Measurements from ENCODE around the gene ZNF91.

The ZNF91 gene

GRCh38 chr19:23311551-23311950, 83.7 kb downstream of the ZNF91 start:
- WGBS, result 36% methylated on average over 1 of the region's 3 CpGs
- no peak for DNase-seq
- Histone ChIP-seq H3K4me2 (ENCODE audit: low read length, poor library complexity, severe bottlenecking) (no peak overlapping the region), H3K23ac (ENCODE audit: low read length in 2 of 2) (no peak overlapping the region), H3K9ac (ENCODE audit: low read length) (no peak overlapping the region), H2BK12ac (ENCODE audit: low read length in 2 of 2) (no peak overlapping the region), H2BK5ac (ENCODE audit: low read depth, low read length, poor library complexity, severe bottlenecking) (no peak overlapping the region), H3K4me1 (ENCODE audit: control insufficient read depth, insufficient read depth, low read depth, low read length) (no peaks in the 10 kb centered on the region), H3K27me3 (ENCODE audit: control insufficient read depth in 1 of 2, insufficient read depth in 1 of 2, low read length in 2 of 2) (no peaks in the 10 kb centered on the region), H3K14ac (ENCODE audit: low read length in 2 of 2) (no peak overlapping the region), H2BK15ac (ENCODE audit: low read depth, poor library complexity, severe bottlenecking) (no peak overlapping the region), H3K4ac (ENCODE audit: low read depth in 1 of 2, low read length in 2 of 2) (no peak overlapping the region), H3K27ac (ENCODE audit: low read length, poor library complexity, severe bottlenecking) (no peak overlapping the region), H4K8ac (ENCODE audit: low read length) (no peak overlapping the region), H2BK120ac (ENCODE audit: low read depth, low read length) (no peak overlapping the region), H3K18ac (ENCODE audit: low read depth in 1 of 2, low read length in 2 of 2) (no peak overlapping the region), H4K91ac (ENCODE audit: low read length) (no peak overlapping the region), H2AK5ac (ENCODE audit: low read length, severe bottlenecking) (no peak overlapping the region), H2AFZ (ENCODE audit: low read depth, low read length) (no peak overlapping the region), H3K79me1 (replicated peaks; ENCODE audit: low read length, poor library complexity, severe bottlenecking) (no peaks in the 10 kb centered on the region), H3K4me3 (ENCODE audit: insufficient read depth in 1 of 2, low read depth in 1 of 2, low read length in 2 of 2) (no peak overlapping the region), H3K9me3 (ENCODE audit: control insufficient read depth, low read length) (peaks cover 64% of the 10 kb centered on the region), H3K36me3 (ENCODE audit: control insufficient read depth in 1 of 2, insufficient read depth in 2 of 2, low read depth in 1 of 2, low read length in 2 of 2) (no peaks in the 10 kb centered on the region)

GRCh38 chr19:23310729-23311211, 84.5 kb downstream of the ZNF91 start:
- no peak overlapping the region for H2BK5ac ChIP-seq (ENCODE audit: low read depth, low read length, poor library complexity, severe bottlenecking)
- H2AFZ ChIP-seq (ENCODE audit: low read depth, low read length), result no peak overlapping the region
- H3K4me3 ChIP-seq (ENCODE audit: insufficient read depth in 1 of 2, low read depth in 1 of 2, low read length in 2 of 2), result peak overlapping the region; percentile 17 to 32
- no peak overlapping the region for H3K4ac ChIP-seq (ENCODE audit: low read depth in 1 of 2, low read length in 2 of 2)
- no peak overlapping the region for H3K9ac ChIP-seq (ENCODE audit: low read length)
- H3K36me3 ChIP-seq (ENCODE audit: control insufficient read depth in 1 of 2, insufficient read depth in 2 of 2, low read depth in 1 of 2, low read length in 2 of 2), result no peaks in the 10 kb centered on the region
- H3K27me3 ChIP-seq (ENCODE audit: control insufficient read depth in 1 of 2, insufficient read depth in 1 of 2, low read length in 2 of 2), result no peaks in the 10 kb centered on the region
- no peak overlapping the region for H4K8ac ChIP-seq (ENCODE audit: low read length)
- 83% methylated on average over 2 of the region's 2 CpGs for WGBS
- no peaks in the 10 kb centered on the region for H3K79me1 ChIP-seq (replicated peaks; ENCODE audit: low read length, poor library complexity, severe bottlenecking)
- no peak overlapping the region for H4K91ac ChIP-seq (ENCODE audit: low read length)
- no peak overlapping the region for H3K23ac ChIP-seq (ENCODE audit: low read length in 2 of 2)
- no peak overlapping the region for H2BK12ac ChIP-seq (ENCODE audit: low read length in 2 of 2)
- no peak overlapping the region for H3K27ac ChIP-seq (ENCODE audit: low read length, poor library complexity, severe bottlenecking)
- DNase-seq, result no peak
- H3K18ac ChIP-seq (ENCODE audit: low read depth in 1 of 2, low read length in 2 of 2), result no peak overlapping the region
- no peaks in the 10 kb centered on the region for H3K4me1 ChIP-seq (ENCODE audit: control insufficient read depth, insufficient read depth, low read depth, low read length)
- peaks cover 65% of the 10 kb centered on the region for H3K9me3 ChIP-seq (ENCODE audit: control insufficient read depth, low read length)
- H2BK120ac ChIP-seq (ENCODE audit: low read depth, low read length), result no peak overlapping the region
- no peak overlapping the region for H3K14ac ChIP-seq (ENCODE audit: low read length in 2 of 2)
- no peak overlapping the region for H2AK5ac ChIP-seq (ENCODE audit: low read length, severe bottlenecking)
- no peak overlapping the region for H2BK15ac ChIP-seq (ENCODE audit: low read depth, poor library complexity, severe bottlenecking)
- no peak overlapping the region for H3K4me2 ChIP-seq (ENCODE audit: low read length, poor library complexity, severe bottlenecking)

- Histone ChIP-seq H2AK5ac (ENCODE audit: low read length, severe bottlenecking) (no peak overlapping the region), H3K4me2 (ENCODE audit: low read length, poor library complexity, severe bottlenecking) (no peak overlapping the region), H3K9ac (ENCODE audit: low read length) (no peak overlapping the region), H3K14ac (ENCODE audit: low read length in 2 of 2) (no peak overlapping the region), H3K79me1 (replicated peaks; ENCODE audit: low read length, poor library complexity, severe bottlenecking) (no peaks in the 10 kb centered on the region), H4K91ac (ENCODE audit: low read length) (no peak overlapping the region), H3K27me3 (ENCODE audit: control insufficient read depth in 1 of 2, insufficient read depth in 1 of 2, low read length in 2 of 2) (no peaks in the 10 kb centered on the region), H2BK5ac (ENCODE audit: low read depth, low read length, poor library complexity, severe bottlenecking) (no peak overlapping the region), H3K36me3 (ENCODE audit: control insufficient read depth in 1 of 2, insufficient read depth in 2 of 2, low read depth in 1 of 2, low read length in 2 of 2) (no peaks in the 10 kb centered on the region), H2BK120ac (ENCODE audit: low read depth, low read length) (no peak overlapping the region), H3K23ac (ENCODE audit: low read length in 2 of 2) (no peak overlapping the region), H2BK15ac (ENCODE audit: low read depth, poor library complexity, severe bottlenecking) (no peak overlapping the region), H2AFZ (ENCODE audit: low read depth, low read length) (no peak overlapping the region), H2BK12ac (ENCODE audit: low read length in 2 of 2) (no peak overlapping the region), H3K4me3 (ENCODE audit: insufficient read depth in 1 of 2, low read depth in 1 of 2, low read length in 2 of 2) (no peak overlapping the region), H3K4ac (ENCODE audit: low read depth in 1 of 2, low read length in 2 of 2) (no peak overlapping the region), H3K4me1 (ENCODE audit: control insufficient read depth, insufficient read depth, low read depth, low read length) (no peaks in the 10 kb centered on the region), H3K18ac (ENCODE audit: low read depth in 1 of 2, low read length in 2 of 2) (no peak overlapping the region), H3K27ac (ENCODE audit: low read length, poor library complexity, severe bottlenecking) (no peak overlapping the region), H4K8ac (ENCODE audit: low read length) (no peak overlapping the region), H3K9me3 (ENCODE audit: control insufficient read depth, low read length) (peaks cover 73% of the 10 kb centered on the region)
- 50% methylated on average over 1 of the region's 1 CpG for WGBS
- no peak for DNase-seq
Measured at GRCh38 chr19:23309926-23310325, 85.3 kb downstream of the ZNF91 start.

GRCh38 chr19:23305555-23305954, 89.7 kb downstream of the ZNF91 start:
- Histone ChIP-seq H3K4me3 (ENCODE audit: insufficient read depth in 1 of 2, low read depth in 1 of 2, low read length in 2 of 2) (no peak overlapping the region), H2BK120ac (ENCODE audit: low read depth, low read length) (no peak overlapping the region), H3K4me1 (ENCODE audit: control insufficient read depth, insufficient read depth, low read depth, low read length) (no peaks in the 10 kb centered on the region), H3K9ac (ENCODE audit: low read length) (no peak overlapping the region), H3K27me3 (ENCODE audit: control insufficient read depth in 1 of 2, insufficient read depth in 1 of 2, low read length in 2 of 2) (no peaks in the 10 kb centered on the region), H4K91ac (ENCODE audit: low read length) (no peak overlapping the region), H3K4ac (ENCODE audit: low read depth in 1 of 2, low read length in 2 of 2) (no peak overlapping the region), H3K14ac (ENCODE audit: low read length in 2 of 2) (no peak overlapping the region), H2BK5ac (ENCODE audit: low read depth, low read length, poor library complexity, severe bottlenecking) (no peak overlapping the region), H2BK12ac (ENCODE audit: low read length in 2 of 2) (no peak overlapping the region), H2AFZ (ENCODE audit: low read depth, low read length) (no peak overlapping the region), H3K23ac (ENCODE audit: low read length in 2 of 2) (no peak overlapping the region), H2AK5ac (ENCODE audit: low read length, severe bottlenecking) (no peak overlapping the region), H3K79me1 (replicated peaks; ENCODE audit: low read length, poor library complexity, severe bottlenecking) (no peaks in the 10 kb centered on the region), H3K4me2 (ENCODE audit: low read length, poor library complexity, severe bottlenecking) (no peak overlapping the region), H3K9me3 (ENCODE audit: control insufficient read depth, low read length) (peaks cover 72% of the 10 kb centered on the region), H4K8ac (ENCODE audit: low read length) (no peak overlapping the region), H3K36me3 (ENCODE audit: control insufficient read depth in 1 of 2, insufficient read depth in 2 of 2, low read depth in 1 of 2, low read length in 2 of 2) (no peaks in the 10 kb centered on the region), H2BK15ac (ENCODE audit: low read depth, poor library complexity, severe bottlenecking) (no peak overlapping the region), H3K18ac (ENCODE audit: low read depth in 1 of 2, low read length in 2 of 2) (no peak overlapping the region), H3K27ac (ENCODE audit: low read length, poor library complexity, severe bottlenecking) (no peak overlapping the region)
- no peak for DNase-seq
- whole genome bisulfite sequencing, result 44% methylated on average over 1 of the region's 1 CpG

All from mesenchymal stem cell (in vitro differentiated cells and primary cell).